HG03103 (cell line): Measurements from ENCODE around the gene ARL2BP.

Experiments used
- ATAC-seq: cut with Tn5 transposase; IDR thresholded peaks from one replicate; pipeline ENCODE4 v1.9.1; 2021; ENCODE audit warnings: low read depth; ENCODE audit not compliant: unreplicated experiment

Gene ARL2BP

DNA sequence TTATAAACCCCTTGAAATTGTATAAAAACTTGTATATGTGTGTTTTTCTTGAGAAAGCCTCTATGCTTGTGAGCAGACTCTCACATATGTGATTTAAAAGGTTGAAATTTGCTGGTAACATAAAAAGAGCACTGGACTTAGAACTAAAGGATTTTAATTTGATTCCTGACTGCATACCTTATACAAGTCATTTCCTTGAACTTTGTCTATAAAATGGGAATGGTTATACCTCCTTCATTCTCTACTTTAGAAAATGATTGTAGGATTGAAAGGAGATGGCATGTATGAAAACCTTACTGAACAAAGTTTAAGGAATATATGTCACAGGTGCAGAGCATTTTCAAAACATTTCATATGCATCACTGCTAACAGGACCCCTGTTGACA is 10.4 kb upstream of the ARL2BP start:
- ATAC-seq = no peak

DNA sequence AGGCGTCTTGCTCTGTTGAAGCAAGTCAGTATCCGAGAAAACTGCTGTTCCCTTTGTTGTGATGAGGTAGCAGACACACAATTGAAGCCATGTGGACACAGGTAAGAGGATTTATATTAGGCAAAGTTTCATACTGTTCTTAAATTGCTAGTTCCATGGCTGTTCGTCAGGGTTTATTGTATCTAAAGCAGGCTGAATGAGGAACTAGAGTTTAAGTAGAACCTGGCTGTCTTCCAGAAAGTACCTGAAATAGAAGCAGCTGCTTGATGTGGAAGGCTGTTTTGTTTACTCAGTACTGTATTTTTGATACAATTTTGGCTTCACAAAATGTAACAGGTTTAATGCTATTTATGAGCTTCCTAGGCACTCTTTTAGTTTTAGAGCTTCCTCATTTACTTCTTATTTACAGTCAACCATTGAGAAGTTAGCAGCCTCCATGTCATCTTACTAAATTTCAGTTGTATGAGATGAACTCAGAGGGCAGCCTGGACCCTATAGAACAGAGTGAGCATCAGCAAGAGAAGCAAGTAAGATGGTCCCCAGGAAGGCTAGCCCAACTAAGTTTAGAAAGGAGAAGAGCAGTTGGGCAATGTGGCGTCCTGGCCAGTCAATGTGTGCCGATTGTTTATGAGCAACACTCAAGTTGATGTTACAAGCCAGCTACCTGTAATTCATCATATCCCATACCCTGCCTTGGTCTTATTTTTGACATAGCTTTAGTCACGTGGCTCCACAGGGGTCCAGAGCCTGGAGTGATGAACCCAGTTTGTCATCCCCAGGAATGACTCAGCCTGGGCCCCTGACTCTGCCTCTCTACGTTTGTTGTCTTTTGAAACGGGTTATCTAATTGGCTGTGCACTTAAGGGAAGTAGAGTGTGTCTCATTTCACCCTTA is 9.7 kb upstream of the ARL2BP start:
- no peak for ATAC-seq

DNA sequence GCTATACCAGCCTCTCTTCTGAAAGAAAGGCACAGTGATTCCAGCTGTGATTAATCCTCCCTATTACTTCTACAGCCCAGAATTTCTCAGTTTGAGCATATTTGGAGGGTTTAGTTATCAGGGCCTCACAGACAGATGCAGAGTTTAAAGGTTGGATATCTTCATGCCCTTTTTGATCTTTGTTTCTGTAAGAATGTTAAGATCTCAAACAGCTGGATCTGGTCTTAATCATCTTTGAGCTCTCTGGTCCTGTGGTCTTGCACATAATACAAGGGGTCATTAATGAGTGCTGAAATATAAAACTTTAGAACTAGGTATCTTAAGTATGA is 9.1 kb upstream of the ARL2BP start:
- no peak for ATAC-seq

DNA sequence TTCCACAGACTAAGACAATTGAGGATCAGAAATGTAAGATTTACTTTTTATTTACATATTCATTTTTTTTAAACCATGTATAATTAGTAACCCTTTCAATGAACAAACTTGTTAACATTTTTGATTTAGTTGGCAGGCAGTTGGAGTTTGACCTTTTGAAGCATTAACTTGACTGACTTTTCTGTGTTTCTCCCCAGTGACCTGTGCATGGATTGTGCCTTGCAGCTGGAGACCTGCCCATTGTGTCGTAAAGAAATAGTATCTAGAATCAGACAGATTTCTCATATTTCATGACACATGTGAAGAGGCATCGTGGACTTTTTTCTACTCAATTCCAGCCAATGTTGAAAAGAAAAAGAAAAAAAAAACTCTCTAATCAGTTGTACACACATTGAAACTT is 6.4 kb upstream of the ARL2BP start:
- no peak for ATAC-seq

DNA sequence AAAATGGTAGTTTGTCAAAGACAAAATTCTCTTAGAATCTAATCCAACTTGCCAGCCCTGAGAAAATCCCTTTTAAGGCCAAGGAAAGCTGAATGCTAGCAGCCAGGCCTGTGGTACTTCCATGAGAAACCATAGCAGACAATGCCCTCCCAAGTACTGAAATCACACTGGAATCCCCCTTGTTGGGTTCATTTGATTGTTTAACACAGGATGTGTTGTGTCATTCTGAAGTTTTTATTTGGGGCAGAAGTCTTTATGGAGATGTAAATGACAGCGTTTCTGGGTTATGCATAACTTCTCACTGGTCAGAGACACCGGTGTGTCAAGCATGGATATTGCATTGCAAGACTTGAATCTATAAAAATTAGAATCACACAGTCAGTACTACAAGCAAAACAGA is 6.0 kb upstream of the ARL2BP start:
- no peak for ATAC-seq

DNA sequence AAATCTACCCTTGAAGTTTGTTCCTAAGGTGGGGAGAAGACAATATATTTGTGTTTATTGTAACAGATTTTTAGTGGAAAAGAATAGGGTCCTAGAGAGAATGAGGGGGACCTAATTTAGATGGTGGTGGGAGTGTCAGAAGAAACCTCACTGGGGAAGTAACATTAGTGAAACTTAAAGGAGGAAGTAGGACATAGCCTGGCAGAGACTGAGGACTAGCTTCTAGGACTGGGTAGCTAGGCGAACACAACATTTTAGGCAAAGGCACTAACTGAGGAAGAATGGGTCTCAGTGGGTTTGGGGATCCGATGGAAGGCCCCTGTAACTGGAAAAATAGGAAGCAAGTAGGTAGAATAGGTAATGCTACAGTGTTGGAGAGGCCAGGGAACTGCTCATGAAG is 4.2 kb upstream of the ARL2BP start:
- no peak for ATAC-seq

DNA sequence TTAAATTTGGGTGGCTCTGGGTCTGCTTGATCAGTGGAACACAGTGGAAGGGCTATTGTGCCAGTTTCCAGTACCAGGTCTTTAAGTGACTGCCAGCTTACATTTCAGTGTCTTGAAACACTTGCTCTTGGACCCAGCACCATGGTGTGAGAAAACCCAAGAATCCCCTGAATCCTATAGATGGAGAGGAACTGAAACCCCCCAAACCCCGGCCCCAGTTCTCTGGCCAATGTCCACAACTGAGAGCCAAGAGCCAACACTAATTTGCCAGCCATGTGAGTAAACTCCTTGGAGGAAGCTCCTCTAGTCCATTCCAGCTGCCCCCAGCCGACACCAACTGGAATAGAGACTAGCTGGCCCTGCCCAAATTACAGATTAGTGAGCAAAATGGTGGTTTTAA is 2.4 kb upstream of the ARL2BP start:
- no peak for ATAC-seq

DNA sequence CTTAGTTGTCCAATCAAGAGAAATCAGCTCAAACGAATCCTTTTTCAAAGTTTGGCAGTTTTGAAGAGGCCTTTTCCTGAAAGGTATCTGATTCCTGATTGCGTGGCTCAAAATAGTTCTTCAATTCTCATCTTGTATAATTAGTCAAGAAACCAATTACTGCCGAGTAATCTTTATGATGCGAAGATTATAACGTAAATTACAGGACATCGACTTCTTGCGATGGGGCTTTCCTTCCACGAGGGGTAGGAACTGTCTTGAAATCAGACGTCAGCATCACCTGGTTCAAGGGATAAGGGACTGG is 644 bp upstream of the ARL2BP start:
- ATAC-seq = peak; percentile 23

DNA sequence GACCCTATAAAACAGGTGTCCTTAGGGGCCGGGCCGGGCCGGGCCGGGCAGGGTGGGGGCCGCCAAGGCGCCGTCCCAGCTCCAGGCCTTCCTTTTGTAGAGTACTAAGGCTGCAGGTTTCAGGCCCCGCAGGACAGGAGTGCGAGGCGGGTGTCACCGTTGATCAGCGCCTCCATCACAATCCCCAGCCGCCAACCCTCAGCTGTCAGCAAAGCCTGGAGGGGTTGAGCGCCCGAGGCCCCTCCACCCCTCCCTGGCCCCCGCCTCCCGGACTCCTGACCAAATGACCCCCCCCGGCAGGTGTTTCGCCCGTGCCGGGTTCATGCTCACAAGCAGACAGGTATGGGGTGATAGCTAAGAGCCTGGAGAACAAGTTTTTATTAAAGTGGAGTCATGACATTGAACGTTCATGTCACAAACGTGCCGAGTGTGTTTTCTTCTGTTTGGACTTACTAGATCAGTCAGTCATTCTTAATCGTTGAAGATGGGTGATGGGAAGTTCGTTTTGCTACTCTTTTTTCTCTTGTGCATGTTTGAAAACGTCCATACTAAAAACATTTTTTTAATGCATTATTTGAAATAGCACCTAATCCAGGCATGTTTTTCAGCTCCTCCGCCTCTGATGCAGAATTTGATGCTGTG is 534 bp downstream of the ARL2BP start:
- ATAC-seq = peak; percentile 17

DNA sequence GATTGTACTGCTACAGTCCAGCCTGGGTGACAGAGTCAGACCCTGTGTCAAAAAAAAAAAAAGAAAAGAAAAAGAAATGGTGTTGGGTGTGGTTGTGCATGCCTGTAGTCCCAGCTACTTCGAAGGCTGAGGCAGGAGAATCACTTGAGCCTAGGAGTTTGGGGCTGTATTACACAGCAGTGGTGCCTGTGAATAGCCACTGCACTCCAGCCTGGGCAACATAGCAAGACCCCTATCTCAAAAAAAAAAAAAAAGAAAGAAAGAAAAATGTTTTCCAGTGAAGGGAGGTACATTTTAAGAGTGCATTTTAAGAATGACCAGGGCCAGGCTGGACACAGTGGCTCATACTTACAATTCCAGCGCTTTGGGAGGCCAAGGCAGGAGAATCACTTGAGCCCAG is 6.3 kb downstream of the ARL2BP start:
- no peak for ATAC-seq

DNA sequence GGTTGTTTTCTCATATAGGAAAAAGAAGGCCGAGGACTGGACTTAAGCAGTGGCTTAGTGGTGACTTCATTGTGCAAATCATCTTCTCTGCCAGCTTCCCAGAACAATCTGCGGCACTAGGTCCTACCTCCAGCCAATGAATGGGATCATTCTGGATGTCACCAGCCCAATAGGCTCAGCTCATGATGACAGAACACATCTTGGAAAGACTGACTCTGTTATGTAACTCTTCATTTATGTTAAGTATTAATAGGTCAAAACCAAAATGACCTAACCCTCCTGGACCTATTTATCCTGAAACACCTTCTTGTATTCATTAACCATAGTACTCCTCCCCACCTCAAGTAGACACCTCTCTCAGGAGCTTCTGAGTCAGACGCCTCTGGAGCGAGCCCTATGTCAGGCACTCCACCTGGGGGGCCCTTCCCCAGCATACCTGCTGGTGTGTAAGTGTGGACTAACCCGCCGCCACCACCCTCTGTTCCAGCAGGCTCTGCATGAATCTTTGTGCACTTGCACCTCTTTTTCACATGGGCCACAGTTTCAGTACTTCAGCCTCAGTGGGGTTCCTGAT is 7.2 kb downstream of the ARL2BP start:
- ATAC-seq = no peak

DNA sequence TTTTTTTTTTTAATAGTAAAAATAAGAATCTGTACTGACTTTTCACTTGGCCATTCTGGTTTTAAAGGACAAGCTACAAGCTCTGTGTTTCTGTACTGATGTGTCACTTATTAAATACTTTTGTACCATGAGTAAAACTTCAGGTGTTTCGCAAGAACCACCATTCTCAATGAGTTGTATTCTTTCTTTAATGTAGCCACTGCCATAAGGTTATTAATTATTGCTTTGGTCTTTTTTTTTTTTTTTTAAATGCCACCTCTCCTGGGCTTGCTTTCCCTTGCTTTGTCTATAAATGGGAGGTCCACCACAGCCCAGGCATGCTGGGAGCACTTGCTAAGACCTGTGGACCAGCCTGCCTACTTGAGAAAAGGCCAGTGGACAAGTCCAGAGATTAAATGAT is 8.4 kb downstream of the ARL2BP start:
- no peak for ATAC-seq

DNA sequence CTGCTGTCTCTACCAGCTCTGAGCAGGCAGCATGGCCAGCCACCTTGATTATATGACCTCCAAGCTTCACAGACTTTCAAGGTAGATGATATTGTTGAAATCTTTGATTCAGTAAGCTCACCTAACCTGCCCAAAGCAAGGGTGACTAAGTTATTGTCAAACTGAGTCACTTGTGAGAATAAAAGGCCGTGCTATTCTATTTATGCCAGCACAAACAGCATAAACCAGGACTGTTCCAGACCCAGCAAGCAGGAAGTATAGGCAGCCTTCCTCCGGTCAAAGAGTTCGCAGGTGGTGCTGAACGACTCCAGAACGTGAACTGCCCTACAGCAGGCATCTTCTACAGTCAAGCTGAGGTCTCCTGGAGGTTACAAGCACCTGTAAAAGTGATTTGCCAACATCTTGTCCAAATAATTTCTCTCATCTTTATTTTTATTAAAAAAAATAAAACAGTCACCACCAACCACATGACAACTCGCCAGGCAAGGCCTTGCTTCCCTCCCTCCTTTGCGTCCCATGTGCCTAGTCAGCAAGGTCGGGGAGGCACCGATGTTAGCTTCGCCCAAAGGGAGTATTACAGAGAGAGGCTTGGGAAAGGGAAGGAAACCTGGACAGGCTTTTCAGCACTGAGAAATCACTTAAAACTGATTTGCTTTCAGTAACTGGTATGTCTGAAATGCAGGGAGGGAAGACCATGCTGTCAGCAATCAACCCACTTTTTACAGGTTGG is 10.8 kb downstream of the ARL2BP start:
- ATAC-seq = no peak

DNA sequence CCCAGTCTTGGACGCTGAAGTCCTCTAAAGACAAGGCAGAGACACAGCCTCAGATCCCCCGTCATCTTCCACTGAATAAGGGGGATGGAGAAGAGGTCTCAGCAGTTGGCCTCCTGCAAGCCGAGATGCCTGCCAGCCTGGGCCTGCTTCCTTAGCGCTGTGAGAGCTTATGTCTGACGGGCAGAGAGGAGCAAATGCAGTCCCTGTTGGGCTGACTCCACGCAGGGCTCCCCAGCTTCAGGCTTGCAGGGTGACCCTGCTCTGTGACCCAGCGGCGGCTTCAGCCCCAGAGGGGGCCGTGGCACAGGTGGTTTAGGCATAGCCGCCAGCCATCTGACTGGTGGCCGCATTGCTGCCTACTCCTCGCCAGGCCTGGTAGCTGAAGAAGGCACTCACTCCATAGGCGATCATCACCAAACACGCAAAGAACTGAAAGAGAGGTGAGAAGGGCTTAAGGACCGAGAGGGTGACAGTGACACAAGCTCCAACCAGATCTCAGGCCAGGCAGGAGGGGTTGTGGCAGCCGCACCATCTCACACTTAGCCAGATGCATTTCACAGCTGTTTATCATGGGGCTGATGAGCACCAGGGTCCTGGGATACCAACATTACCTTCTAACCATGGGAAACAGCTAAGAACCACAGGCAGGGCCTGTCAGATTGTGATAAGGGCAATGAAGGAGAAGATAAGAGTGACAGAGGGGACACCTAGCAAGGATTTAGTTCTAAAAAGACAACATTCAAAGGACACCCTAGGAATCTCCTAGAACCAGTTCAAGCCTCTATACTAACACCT is 11.7 kb downstream of the ARL2BP start:
- ATAC-seq = no peak

DNA sequence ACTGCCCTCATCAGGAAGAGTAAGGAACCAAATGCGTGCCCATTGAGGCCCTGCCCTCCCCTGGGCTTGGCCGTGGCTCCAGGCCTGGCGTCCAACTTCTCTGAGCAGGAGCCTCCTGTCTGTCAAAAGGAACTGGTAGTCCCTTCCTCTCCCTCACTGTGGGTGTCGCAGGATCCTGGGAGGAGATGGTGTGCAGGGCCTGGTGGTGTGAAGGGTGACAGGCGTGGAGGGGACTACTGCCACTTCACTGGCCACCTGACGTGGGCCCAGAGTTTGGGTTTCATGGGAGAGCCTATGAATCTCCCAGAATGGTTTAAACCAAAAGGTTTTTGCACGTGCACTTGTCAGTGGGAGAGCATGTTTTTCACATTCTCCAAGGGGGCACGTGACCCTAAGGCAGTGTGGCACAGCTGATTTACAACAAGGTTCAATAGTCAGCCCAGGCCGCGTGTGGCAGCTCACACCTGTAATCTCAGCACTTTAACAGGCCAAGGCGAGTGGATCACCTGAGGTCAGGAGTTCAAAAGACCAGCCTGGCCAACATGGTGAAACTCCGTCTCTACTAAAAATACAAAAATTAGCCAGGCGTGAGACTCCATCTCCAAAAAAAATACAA is 12.5 kb downstream of the ARL2BP start:
- ATAC-seq = no peak

DNA sequence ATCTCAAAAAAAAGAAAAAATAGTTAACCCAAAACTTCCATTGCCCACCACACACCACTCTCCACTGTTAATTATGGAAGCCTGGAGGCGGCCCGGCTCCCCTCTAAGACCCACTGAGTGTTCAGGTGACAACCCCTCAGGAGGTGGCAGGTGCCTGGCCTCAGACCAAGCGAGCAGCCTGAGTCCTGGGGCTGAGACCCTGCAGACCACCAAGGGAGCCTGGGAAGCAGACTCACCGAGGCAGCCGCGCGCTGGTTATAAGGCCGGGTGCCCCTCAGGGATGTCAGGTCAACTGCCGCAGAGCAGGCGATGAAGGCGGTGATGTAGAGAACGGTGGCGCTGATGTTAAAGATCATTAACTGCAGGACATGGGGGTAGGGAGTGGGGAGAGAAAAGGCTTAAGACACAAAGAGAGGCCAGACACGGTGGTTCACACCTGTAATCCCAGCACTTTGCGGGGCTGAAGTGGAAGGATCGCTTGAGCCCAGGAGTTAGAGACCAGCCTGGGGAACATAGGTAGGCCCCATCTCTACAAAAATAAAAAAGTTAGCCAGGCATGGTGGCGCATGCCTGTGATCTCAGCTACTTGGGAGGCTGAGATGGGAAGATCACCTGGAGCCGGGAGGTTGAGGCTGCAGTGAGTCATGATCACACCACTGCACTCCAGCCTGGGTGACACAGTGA is 13.3 kb downstream of the ARL2BP start:
- ATAC-seq = no peak

DNA sequence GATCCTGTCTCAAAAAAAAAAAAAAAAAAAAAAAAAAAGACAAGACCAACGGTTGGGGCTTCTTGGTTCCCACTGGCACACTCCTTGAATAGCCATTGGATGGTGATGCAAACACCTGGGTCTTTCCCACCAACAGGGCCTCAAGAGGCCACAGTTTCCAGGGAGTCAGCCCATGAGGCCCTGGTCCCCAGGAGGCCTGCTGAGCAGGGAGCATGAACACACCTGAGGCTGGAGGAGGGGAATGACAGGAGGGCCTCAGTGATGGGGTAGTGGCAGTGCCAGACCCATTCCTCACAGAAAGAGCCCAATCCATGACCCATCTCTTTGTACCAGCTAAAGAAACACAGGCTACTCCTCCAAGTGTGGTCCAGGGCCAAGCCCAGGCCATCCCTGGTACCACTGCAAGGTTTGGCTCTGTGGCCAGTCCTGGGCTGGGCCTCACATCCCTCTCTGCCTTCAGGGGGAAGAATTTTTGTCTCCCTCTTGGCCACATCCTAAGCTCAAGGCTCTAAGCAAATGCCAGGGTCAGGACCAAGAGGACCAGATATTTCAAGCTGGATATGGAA is 13.9 kb downstream of the ARL2BP start:
- ATAC-seq = no peak

DNA sequence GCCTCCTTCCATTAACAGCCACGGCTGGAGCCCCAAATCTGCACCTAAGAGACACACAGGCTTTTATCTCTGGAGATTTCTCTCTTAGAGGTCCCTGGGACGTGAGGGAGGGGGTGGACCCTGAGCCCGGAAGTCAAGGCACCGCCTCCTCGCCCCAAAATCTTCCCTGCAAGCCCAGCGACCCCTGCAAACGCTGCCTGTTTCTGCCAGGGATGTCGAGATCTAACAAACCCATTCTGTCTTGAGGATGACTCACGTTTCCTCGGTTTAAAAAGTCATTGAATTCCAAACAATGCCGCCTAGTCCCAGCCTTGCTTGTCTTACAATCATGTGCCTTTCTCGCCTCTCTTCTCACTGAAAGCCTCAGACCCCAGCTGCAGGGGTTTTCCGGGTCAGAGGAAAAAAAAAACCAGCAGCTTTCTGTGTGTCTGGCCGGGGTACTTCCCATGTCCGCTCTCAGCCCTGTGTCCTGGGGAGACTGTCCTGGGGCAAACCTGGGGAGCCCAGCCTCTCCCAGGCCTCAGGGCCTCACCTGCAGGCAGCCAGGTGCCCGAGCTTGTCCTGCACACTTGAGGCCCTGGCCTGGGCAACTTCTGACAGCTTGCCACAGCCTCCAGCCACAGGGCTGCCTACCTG is 15.4 kb downstream of the ARL2BP start:
- ATAC-seq = no peak

DNA sequence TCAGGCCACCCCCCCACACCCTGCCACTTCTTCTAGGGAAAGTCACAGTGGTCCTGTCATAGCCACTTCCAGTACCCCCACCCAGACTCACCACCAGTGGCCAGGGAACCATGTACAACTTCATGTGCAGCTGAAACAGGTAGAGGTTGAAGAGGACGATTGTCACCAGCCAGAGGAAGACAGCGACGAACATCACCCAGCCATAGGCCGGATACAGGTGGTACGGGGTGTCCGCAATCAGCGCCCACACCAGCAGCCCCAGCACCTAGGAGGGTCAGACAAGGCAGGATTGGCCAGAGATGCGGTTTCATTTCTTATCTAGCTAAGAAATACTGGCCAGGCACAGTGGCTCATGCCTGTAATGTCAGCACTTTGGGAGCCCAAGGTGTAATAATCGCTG is 16.7 kb downstream of the ARL2BP start:
- ATAC-seq = no peak
